Endodermal cell (in vitro differentiated cells): ENCODE results near the gene CECR2. TPM values are rescaled to one million over a fixed set of nuclear protein-coding genes. Genes with fewer than 3 reads are reported as not detected.

Source experiments
- DNase-seq: peaks from one replicate; pipeline ENCODE4 v3.0.0-alpha.2; 2017
- H3K27ac ChIP-seq: 2 replicates; pipeline ENCODE4 v1.5.1; 2013; ENCODE audit warnings: mild to moderate bottlenecking, low read depth, low read length, moderate library complexity
- H3K27me3 ChIP-seq: 2 replicates; pipeline ENCODE4 v1.6.1; 2013; ENCODE audit warnings: mild to moderate bottlenecking, low read length, moderate library complexity; ENCODE audit not compliant: insufficient read depth, control insufficient read depth, poor library complexity, severe bottlenecking
- H3K36me3 ChIP-seq: 2 replicates; pipeline ENCODE4 v1.7.0; 2013; ENCODE audit warnings: mild to moderate bottlenecking, low read length, moderate library complexity; ENCODE audit not compliant: control insufficient read depth, insufficient read depth
- H3K4me1 ChIP-seq: one replicate; pipeline ENCODE4 v1.7.0; 2013; ENCODE audit warnings: low read length; ENCODE audit not compliant: control insufficient read depth, insufficient read depth
- H3K4me3 ChIP-seq: 2 replicates; pipeline ENCODE4 v1.5.1; 2013; ENCODE audit warnings: mild to moderate bottlenecking, low read length, moderate library complexity
- H3K9ac ChIP-seq: 2 replicates; pipeline ENCODE4 v1.6.1; 2013; ENCODE audit warnings: mild to moderate bottlenecking, low read length, moderate library complexity; ENCODE audit not compliant: poor library complexity, severe bottlenecking; ENCODE audit errors: extremely low read depth
- H3K9me3 ChIP-seq: 2 replicates; pipeline ENCODE4 v1.6.1; 2013; ENCODE audit warnings: mild to moderate bottlenecking, low read length, moderate library complexity; ENCODE audit not compliant: control insufficient read depth
- H3K27ac Mint-ChIP-seq: 2 replicates; pipeline ENCODE4 v1.8.0; 2020; ENCODE audit warnings: mixed read lengths
- H3K27me3 Mint-ChIP-seq: 2 replicates; pipeline ENCODE4 v1.8.0; 2021; ENCODE audit warnings: mild to moderate bottlenecking, mixed read lengths; ENCODE audit not compliant: insufficient read depth
- H3K36me3 Mint-ChIP-seq: 2 replicates; pipeline ENCODE4 v1.8.0; 2020; ENCODE audit warnings: low read depth, mixed read lengths
- H3K4me1 Mint-ChIP-seq: 2 replicates; pipeline ENCODE4 v1.8.0; 2020; ENCODE audit warnings: mixed read lengths
- H3K4me3 Mint-ChIP-seq: 2 replicates; pipeline ENCODE4 v1.8.0; 2020; ENCODE audit warnings: mild to moderate bottlenecking, moderate library complexity, mixed read lengths
- H3K9me3 Mint-ChIP-seq: 2 replicates; pipeline ENCODE4 v1.8.0; 2020; ENCODE audit warnings: mild to moderate bottlenecking, mixed read lengths
- CTCF ChIP-seq: fragments of 200-600 bp; sonication (generic); conservative IDR thresholded peaks from 2 replicates; pipeline ENCODE4 v1.5.0; 2021; ENCODE audit warnings: antibody characterized with exemption, mild to moderate bottlenecking
- WGBS, 2 experiments: methylation state at CpG; one replicate each; pipeline versions ENCODE4 v1.1.5 to v1.1.7; 2013; ENCODE audit warnings: missing lambda C conversion rate in 2 of 2, mixed read lengths in 1 of 2; ENCODE audit not compliant: insufficient coverage in 1 of 2, insufficient read length in 1 of 2; 5-methylcytosine and 5-hydroxymethylcytosine counted together
- total RNA-seq, 2 donors: library from RNA; stranded (reverse); fragmentation: NEBNext Ultra II Directional in 1 of 2; extraction: Animal tissue kit (Norgen Biotek cat#: 25700) in 1 of 2; gene quantifications; 2 replicates in 1 of 2; 3 replicates in 1 of 2; pipeline ENCODE4 v1.2.1, GENCODE V29; 2021

CECR2 gene
- total RNA-seq, 2 donors from 2014 or later = 98.9 to 105 TPM

GRCh38 chr22:17334983-17335382 is 34.3 kb upstream of the CECR2 start:
- no peak for DNase-seq
- H3K9me3 Mint-ChIP-seq = no peaks in the 10 kb centered on the region
- Histone ChIP-seq H3K9ac (no peak overlapping the region), H3K27ac (no peak overlapping the region), H3K36me3 (no peaks in the 10 kb centered on the region), H3K27me3 (no peaks in the 10 kb centered on the region), H3K4me3 (no peak overlapping the region), H3K4me1 (no peaks in the 10 kb centered on the region), H3K9me3 (no peaks in the 10 kb centered on the region)
- no peak for TF ChIP-seq CTCF
- peaks cover 5% of the 10 kb centered on the region for H3K4me1 Mint-ChIP-seq
- H3K27me3 Mint-ChIP-seq = no peaks in the 10 kb centered on the region
- no peaks in the 10 kb centered on the region for H3K36me3 Mint-ChIP-seq
- WGBS, 2 experiments = 85 to 90% methylated on average over 2 to 6 of the region's 6 CpGs
- H3K4me3 Mint-ChIP-seq = no peak overlapping the region
- no peak overlapping the region for H3K27ac Mint-ChIP-seq

GRCh38 chr22:17336061-17336460 is 33.2 kb upstream of the CECR2 start:
- Mint-ChIP-seq H3K27ac (no peak overlapping the region), H3K4me3 (no peak overlapping the region), H3K36me3 (no peaks in the 10 kb centered on the region), H3K4me1 (peaks cover 5% of the 10 kb centered on the region), H3K27me3 (no peaks in the 10 kb centered on the region), H3K9me3 (no peaks in the 10 kb centered on the region)
- Histone ChIP-seq H3K27ac (no peak overlapping the region), H3K9ac (no peak overlapping the region), H3K36me3 (no peaks in the 10 kb centered on the region), H3K4me1 (no peaks in the 10 kb centered on the region), H3K4me3 (no peak overlapping the region), H3K9me3 (no peaks in the 10 kb centered on the region), H3K27me3 (no peaks in the 10 kb centered on the region)
- no peak for DNase-seq
- 92 to 100% methylated on average over 2 to 4 of the region's 5 CpGs for WGBS, 2 experiments
- TF ChIP-seq CTCF = no peak

- H3K4me3 ChIP-seq = no peak overlapping the region
- no peak overlapping the region for H3K9ac ChIP-seq
- no peaks in the 10 kb centered on the region for H3K9me3 ChIP-seq
- no peak for DNase-seq
- Mint-ChIP-seq H3K27me3 (no peaks in the 10 kb centered on the region), H3K27ac (no peak overlapping the region), H3K4me1 (peaks cover 9% of the 10 kb centered on the region), H3K4me3 (no peak overlapping the region), H3K9me3 (no peaks in the 10 kb centered on the region), H3K36me3 (no peaks in the 10 kb centered on the region)
- no peaks in the 10 kb centered on the region for H3K4me1 ChIP-seq
- H3K27ac ChIP-seq = no peak overlapping the region
- TF ChIP-seq CTCF = no peak
- WGBS, 2 experiments = 88 to 92% methylated on average over 9 to 11 of the region's 11 CpGs
- H3K27me3 ChIP-seq = no peaks in the 10 kb centered on the region
- no peaks in the 10 kb centered on the region for H3K36me3 ChIP-seq
Measured at GRCh38 chr22:17337639-17338038, 31.6 kb upstream of the CECR2 start.
